GM12874 (cell line): Measurements from ENCODE around the gene GTF2F2.

Source experiments
- CTCF ChIP-seq: IDR thresholded peaks from 2 replicates; pipeline ENCODE4 v1.5.1; 2011; ENCODE audit warnings: low read depth, mild to moderate bottlenecking, control low read depth, low read length, moderate library complexity; ENCODE audit not compliant: insufficient read depth

GTF2F2 gene

GRCh38 chr13:45327253-45327955, 207.1 kb downstream of the GTF2F2 start:
- no peak for TF ChIP-seq CTCF

GRCh38 chr13:45328661-45329111, 208.4 kb downstream of the GTF2F2 start:
- TF ChIP-seq CTCF = no peak

- no peak for TF ChIP-seq CTCF
Observed at GRCh38 chr13:45331123-45331619, 210.9 kb downstream of the GTF2F2 start.

- TF ChIP-seq CTCF = no peak
Observed at GRCh38 chr13:45331692-45332035, 211.4 kb downstream of the GTF2F2 start.

- no peak for TF ChIP-seq CTCF
Observed at GRCh38 chr13:45332036-45332830, 211.9 kb downstream of the GTF2F2 start.

GRCh38 chr13:45332831-45333219, 212.5 kb downstream of the GTF2F2 start:
- no peak for TF ChIP-seq CTCF

- TF ChIP-seq CTCF = no peak
Observed at GRCh38 chr13:45333251-45333976, 213.1 kb downstream of the GTF2F2 start.
